GM13976 (cell line): ENCODE measurements around the gene SLC48A1.
"Not testable (repeated sequence)": the region's sequence is repeated elsewhere in the genome, so short reads cannot be mapped to it uniquely, and the experiment has no call there.

Source experiments
- DNase-seq: peaks from one replicate; pipeline ENCODE4 v3.0.0; 2012; ENCODE audit warnings: low spot score
- in situ Hi-C: fragments of 300-500 bp; cut with MboI; formaldehyde crosslinking; loops from one replicate; pipeline ENCODE4 v1.12.0; 2022; ENCODE audit warnings: low sequenced_read_pairs, mixed read lengths, inconsistent platforms; ENCODE audit not compliant: unreplicated experiment
- TF ChIP-seq, protein P1 (sequence below): IDR thresholded peaks from 2 replicates; pipeline ENCODE4 v1.5.1; 2012; ENCODE audit warnings: borderline replicate concordance, mild to moderate bottlenecking; ENCODE audit not compliant: insufficient read depth; ENCODE audit errors: extremely low read depth, missing control alignments, control extremely low read depth

The SLC48A1 gene

DNA sequence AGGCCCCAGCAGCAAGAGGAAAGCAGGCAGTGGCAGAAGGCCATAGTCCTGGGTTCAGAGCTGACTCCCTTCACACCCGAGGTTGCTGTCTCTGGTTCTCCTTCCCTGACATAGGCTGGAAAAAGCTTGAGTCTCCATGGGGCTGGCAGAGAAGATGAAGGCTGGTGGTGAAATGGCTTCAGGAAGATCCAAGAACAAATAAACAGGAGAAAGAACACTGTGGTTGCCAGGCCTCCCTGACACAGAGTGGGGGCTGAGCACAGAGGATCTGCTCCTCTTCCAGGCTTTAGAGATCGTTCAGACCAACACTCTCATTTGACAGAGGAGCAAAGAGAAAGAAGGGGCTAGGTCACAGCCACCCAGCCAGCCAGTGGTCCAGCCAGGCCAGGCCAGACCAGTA, 32.4 kb downstream of the SLC48A1 start:
- in situ Hi-C loops, result no loop called here
- TF ChIP-seq, protein P1, sequence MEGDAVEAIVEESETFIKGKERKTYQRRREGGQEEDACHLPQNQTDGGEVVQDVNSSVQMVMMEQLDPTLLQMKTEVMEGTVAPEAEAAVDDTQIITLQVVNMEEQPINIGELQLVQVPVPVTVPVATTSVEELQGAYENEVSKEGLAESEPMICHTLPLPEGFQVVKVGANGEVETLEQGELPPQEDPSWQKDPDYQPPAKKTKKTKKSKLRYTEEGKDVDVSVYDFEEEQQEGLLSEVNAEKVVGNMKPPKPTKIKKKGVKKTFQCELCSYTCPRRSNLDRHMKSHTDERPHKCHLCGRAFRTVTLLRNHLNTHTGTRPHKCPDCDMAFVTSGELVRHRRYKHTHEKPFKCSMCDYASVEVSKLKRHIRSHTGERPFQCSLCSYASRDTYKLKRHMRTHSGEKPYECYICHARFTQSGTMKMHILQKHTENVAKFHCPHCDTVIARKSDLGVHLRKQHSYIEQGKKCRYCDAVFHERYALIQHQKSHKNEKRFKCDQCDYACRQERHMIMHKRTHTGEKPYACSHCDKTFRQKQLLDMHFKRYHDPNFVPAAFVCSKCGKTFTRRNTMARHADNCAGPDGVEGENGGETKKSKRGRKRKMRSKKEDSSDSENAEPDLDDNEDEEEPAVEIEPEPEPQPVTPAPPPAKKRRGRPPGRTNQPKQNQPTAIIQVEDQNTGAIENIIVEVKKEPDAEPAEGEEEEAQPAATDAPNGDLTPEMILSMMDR, result no peak
- no peak for DNase-seq

DNA sequence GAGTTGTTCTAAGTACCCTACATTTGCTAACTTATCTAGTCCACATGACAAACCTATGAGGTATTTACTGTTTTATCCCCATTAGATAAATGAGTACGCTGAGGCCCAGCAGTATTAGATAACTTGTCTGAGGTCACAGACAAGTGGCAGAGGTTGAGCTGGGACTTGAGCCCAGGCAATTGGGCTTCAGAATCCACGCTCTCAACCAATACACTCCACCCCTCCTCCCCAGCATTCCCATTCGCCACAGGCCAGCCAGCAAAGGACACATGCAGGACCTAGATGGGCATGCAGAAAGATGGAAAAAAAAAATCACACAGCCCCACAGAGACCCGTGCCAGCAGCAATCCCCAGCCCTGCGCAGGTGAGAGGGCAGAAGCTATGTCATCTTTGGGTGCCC, 34.3 kb downstream of the SLC48A1 start:
- in situ Hi-C loops, result no loop called here
- TF ChIP-seq, protein P1, result no peak
- DNase-seq, result no peak

DNA sequence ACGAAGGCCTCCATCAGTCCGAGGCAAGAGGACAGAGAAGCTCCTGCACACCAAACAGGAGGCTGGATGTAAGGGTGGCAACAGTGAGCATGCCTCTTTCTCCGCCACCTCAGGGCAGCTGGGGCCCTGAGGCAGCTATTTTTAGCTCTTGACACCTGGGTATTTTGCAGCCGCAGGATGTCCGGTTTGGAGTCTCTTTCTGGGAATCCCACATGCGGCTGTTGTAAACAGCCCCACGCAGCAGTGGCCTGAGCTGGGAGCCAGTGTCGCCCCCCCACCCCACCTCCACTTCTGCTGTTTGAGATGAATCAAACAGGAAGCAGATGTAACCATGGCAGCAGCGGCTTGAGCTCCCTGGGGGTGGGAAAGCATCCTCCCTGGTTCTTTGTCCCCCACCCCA, 35.0 kb downstream of the SLC48A1 start:
- in situ Hi-C loops, result no loop called here
- peak; percentile 76 for DNase-seq
- TF ChIP-seq, protein P1, result no peak

DNA sequence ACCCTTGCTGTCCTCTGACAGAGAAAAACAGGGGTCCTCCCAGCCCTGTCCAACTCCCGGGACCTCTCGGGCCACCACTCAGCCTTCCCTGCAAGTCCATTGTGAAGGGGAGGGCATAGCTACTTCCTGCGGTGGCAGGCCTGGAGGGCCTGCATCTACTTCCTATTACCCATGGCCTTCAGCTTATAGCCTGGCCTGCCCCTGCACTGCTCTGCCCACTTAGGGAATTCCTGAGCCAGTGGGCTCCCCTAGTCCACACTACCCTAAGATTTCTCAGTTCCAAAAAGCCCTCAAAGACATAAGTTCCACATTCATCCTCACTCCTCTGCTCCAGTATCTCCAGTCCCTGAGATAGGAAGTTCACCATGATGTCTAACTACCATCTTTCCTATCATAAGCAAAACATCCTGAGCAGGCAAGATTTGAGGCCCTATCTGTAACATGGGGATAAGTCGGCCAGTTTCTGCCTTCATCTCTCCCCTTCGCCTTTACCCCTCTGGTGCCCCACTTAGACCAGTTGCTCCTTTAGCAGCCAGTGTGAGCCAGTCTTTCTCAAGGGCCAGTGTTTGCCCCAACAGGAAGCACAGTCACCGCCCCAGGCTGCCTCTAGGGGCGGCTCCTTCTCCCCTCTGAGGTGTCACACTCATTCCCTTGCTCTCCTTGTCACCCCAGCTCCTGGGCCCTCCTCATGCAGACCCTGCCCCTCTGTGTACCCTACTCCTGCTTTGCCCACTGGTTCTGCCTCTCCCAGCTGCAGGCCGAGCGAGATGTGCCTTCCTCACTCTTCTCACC, 35.7 kb downstream of the SLC48A1 start:
- in situ Hi-C loops, result no loop called here
- no peak for DNase-seq

DNA sequence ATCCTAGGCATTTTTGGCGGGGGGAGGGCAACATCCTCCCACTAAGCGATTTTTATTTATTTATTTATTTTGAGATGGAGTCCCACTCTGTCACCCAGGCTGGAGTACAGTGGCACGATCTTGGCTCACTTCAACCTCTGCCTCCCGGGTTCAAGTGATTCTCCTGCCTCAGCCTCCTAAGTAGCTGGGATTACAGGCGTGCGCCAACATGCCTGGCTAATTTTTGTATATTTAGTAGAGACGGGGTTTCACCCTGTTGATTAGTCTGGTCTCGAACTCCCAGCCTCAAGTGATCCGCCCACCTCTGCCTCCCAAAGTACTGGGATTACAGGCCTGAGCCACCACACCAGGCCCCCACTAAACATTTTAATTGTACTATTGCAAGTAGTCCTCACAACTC, 36.5 kb downstream of the SLC48A1 start:
- in situ Hi-C loops, DNase-seq: not testable (repeated sequence)

More for the DNA sequence above, 35.7 kb downstream of the SLC48A1 start:
- TF ChIP-seq, protein P1, result no peak

DNA sequence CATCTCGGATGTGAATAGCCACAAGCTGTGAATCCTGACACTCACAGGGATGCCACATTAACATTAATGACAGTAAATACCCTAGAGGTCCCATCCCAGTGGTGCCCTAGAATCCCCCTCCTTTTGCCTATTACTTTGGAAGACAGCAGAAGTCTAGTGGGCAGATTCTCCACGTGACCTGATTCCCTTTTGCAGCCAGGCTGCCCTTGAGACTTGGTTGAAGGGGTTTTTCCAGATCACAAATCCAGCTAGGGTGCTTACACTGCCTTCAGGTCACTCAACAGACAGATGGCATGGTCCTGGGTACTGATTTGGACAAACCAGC, 38.0 kb downstream of the SLC48A1 start:
- no peak for DNase-seq
- TF ChIP-seq, protein P1, result no peak
- in situ Hi-C loops, result no loop called here

DNA sequence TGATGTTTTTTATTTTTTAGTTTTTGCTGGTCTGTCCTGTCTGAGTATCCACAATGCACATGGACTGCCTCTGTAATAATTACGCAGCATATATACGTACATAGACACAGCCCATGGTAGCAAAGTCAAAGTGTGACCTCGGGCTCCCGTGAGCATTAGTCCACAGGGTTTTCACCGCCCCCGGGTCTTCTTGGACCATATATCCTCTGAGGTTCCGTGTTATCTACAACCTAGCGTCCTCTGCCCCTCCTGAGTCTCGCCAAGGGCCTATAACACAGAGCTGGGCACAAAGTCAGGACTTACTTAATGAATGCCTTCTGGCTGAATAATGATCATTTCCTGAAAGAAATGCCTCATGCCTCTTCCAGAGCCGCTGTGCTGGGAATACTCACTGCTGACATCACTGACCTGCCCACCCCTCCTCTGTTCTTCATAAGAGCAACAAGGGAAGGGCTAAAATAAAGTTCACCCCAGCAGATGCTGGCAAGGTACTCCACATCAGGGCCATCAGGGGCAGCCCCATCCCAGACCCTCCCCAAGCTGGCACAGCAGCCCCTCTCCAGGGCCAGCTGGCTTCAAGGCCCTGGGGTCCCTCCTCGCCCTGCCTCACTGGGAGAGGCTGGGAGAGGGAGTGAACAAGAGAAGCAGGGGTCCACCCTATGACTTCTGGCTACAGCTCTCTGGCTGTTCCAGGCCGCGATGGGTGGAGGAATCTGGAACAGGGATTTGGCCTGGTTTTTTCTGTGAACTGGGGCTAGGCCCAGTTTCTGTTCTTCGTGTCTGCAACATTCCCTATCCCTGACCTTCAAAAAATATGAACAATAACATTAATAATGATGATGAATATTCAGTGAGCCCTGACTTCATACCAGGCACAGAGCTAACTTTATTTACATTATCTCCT, 38.8 kb downstream of the SLC48A1 start:
- DNase-seq, result no peak
- TF ChIP-seq, protein P1, result no peak
- in situ Hi-C loops, result no loop called here
